Kidney (tissue), 14 donors: Measurements from ENCODE around the gene PRTG. TPM values are rescaled to one million over a fixed set of nuclear protein-coding genes. Genes with fewer than 3 reads are reported as not detected.

ENCODE experiments used
- DNase-seq, 5 donors: peaks; one replicate each; pipeline ENCODE4 v3.0.0-alpha.2; 2013 to 2020
- FAIRE-seq: peaks from 2 replicates; lab custom pipeline; 2012; peaks lifted over from hg19 to GRCh38; lab: Jason Lieb, UNC
- H3K27ac ChIP-seq, 2 donors: one replicate each; pipeline ENCODE4 v1.7.0; 2013; ENCODE audit warnings: low read depth in 2 of 2, low read length in 2 of 2, inconsistent platforms in 1 of 2
- H3K27me3 ChIP-seq: one replicate; pipeline ENCODE4 v1.7.1; 2013; ENCODE audit warnings: low read length, inconsistent platforms; ENCODE audit not compliant: control insufficient read depth, insufficient read depth
- H3K36me3 ChIP-seq, 3 donors: one replicate each; pipeline versions ENCODE4 v1.7.0 to v1.7.1; 2013; ENCODE audit warnings: low read length in 3 of 3, control low read depth in 1 of 3, inconsistent platforms in 1 of 3; ENCODE audit not compliant: insufficient read depth in 3 of 3, control insufficient read depth in 2 of 3
- H3K4me1 ChIP-seq, 3 donors: one replicate each; pipeline versions ENCODE4 v1.7.0 to v1.7.1; 2013; ENCODE audit warnings: low read length in 3 of 3, inconsistent platforms in 1 of 3, low read depth in 1 of 3; ENCODE audit not compliant: control insufficient read depth in 2 of 3, insufficient read depth in 2 of 3
- H3K4me3 ChIP-seq, 3 donors: one replicate each; pipeline versions ENCODE4 v1.7.0 to v1.8.1; 2013; ENCODE audit warnings: low read length in 3 of 3, control low read depth in 1 of 3, inconsistent platforms in 1 of 3
- H3K9ac ChIP-seq, 3 donors: one replicate each; pipeline versions ENCODE4 v1.7.0 to v1.7.1; 2013; ENCODE audit warnings: low read length in 3 of 3, control low read depth in 1 of 3, inconsistent platforms in 1 of 3
- H3K9me3 ChIP-seq, 3 donors: one replicate each; pipeline versions ENCODE4 v1.7.0 to v1.7.1; 2013; ENCODE audit warnings: low read length in 3 of 3, control low read depth in 1 of 3, inconsistent platforms in 1 of 3; ENCODE audit not compliant: control insufficient read depth in 2 of 3, insufficient read depth in 1 of 3
- intact Hi-C: fragments of 100-400 bp; cut with DNase I; formaldehyde crosslinking; loops from one replicate; pipeline ENCODE4 v1.11.1; 2022
- polyA plus RNA-seq: library from polyadenylated mRNA; stranded (reverse); fragments of 350-450 nt; fragmentation: Illumina TruSeq; extraction: RNeasy Lipid Tissue Mini Kit (QIAGEN cat#74804); gene quantifications from one replicate; pipeline ENCODE4 v1.2.3, GENCODE V29; 2014; ENCODE audit warnings: low read depth, low replicate concordance; ENCODE audit not compliant: insufficient read depth
- total RNA-seq: library from RNA; stranded (reverse); fragmentation: NEBNext Ultra II Directional; extraction: Animal tissue kit (Norgen Biotek cat#: 25700); gene quantifications from one replicate; pipeline ENCODE4 v1.2.1, GENCODE V29; 2021
- TF ChIP-seq, protein P1 (sequence below): IDR thresholded peaks from 3 replicates; pipeline ENCODE4 v1.5.1; 2012; ENCODE audit warnings: mild to moderate bottlenecking, moderate library complexity, borderline replicate concordance; ENCODE audit not compliant: insufficient read depth; ENCODE audit errors: extremely low read depth
- donor health status: control.
- donor health status: control.
- donor health status: control.
- donor health status: control.
- donor health status: control.
- donor health status: DM: yes; HTN: yes; CAD: no.
- donor health status: Normal renal cell carcinoma (clear cell type).

The PRTG gene
- total and polyA plus RNA-seq, 2 donors from 2014 or later: 0.84 to 6.4 TPM

- FAIRE-seq (no peak), DNase-seq (no peak)
- Histone ChIP-seq H3K9ac (no peak overlapping the region), H3K36me3 (peaks cover 0 to 2% (median 0%) of the 10 kb centered on the region in 3 donors), H3K4me1 (no peaks in the 10 kb centered on the region), H3K27ac (no peak overlapping the region), H3K27me3 (no peaks in the 10 kb centered on the region), H3K9me3 (no peaks in the 10 kb centered on the region), H3K4me3 (no peak overlapping the region)
- TF ChIP-seq, protein P1, sequence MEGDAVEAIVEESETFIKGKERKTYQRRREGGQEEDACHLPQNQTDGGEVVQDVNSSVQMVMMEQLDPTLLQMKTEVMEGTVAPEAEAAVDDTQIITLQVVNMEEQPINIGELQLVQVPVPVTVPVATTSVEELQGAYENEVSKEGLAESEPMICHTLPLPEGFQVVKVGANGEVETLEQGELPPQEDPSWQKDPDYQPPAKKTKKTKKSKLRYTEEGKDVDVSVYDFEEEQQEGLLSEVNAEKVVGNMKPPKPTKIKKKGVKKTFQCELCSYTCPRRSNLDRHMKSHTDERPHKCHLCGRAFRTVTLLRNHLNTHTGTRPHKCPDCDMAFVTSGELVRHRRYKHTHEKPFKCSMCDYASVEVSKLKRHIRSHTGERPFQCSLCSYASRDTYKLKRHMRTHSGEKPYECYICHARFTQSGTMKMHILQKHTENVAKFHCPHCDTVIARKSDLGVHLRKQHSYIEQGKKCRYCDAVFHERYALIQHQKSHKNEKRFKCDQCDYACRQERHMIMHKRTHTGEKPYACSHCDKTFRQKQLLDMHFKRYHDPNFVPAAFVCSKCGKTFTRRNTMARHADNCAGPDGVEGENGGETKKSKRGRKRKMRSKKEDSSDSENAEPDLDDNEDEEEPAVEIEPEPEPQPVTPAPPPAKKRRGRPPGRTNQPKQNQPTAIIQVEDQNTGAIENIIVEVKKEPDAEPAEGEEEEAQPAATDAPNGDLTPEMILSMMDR: no peak
- intact Hi-C loops: no loop called here
Measured at GRCh38 chr15:55627730-55628368, 115.1 kb downstream of the PRTG start.

DNA sequence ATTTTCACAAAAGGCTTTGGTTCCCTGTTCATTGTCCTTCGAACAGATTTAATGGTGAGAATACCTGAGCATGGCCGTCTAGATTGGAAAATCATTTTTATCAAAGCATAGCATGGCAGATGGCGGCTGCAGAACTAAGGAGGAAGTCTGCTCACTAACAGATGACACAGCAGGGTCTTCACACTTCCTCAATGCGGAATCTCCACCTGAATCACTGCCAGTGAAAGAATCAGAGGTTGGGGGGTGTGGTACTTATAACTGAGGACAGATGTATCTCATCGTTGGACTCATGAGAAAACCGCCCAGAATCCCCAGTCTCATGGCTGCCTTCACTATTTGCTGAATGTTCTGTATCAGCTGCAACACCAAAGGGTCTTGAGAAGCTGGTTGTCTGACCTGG, 123.2 kb downstream of the PRTG start:
- Histone ChIP-seq H3K9ac (no peak overlapping the region), H3K4me3 (no peak overlapping the region), H3K27me3 (no peaks in the 10 kb centered on the region), H3K4me1 (no peaks in the 10 kb centered on the region), H3K9me3 (no peaks in the 10 kb centered on the region), H3K36me3 (no peaks in the 10 kb centered on the region), H3K27ac (no peak overlapping the region)
- TF ChIP-seq, protein P1: no peak
- DNase-seq (no peak), FAIRE-seq (no peak)
- intact Hi-C loops: no loop called here

DNA sequence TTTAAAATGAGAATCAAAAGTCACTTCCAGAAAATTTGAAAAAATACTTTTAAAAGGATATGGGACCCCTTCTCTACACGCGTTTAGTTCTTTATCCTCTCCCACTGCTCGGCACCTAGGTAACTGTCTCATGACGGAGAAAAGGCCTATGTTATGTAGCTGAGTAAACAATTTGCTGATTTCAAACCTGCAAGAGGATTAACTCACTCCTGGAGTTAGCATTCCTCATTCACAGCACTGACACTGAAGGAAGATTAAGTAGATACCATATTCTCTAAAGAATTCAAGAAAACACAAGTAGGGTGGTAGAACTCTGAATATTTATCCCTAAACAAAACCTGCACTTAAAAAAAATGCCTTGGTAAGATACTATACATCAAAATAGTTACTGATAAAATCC, 124.6 kb downstream of the PRTG start:
- intact Hi-C loops: no loop called here
- H3K9me3 ChIP-seq: no peaks in the 10 kb centered on the region
- no peak overlapping the region for H3K4me3 ChIP-seq
- no peaks in the 10 kb centered on the region for H3K36me3 ChIP-seq
- no peak for DNase-seq
- no peak for FAIRE-seq
- TF ChIP-seq, protein P1: no peak
- no peak overlapping the region for H3K9ac ChIP-seq
- no peaks in the 10 kb centered on the region for H3K27me3 ChIP-seq
- no peak overlapping the region for H3K27ac ChIP-seq
- H3K4me1 ChIP-seq: no peaks in the 10 kb centered on the region

DNA sequence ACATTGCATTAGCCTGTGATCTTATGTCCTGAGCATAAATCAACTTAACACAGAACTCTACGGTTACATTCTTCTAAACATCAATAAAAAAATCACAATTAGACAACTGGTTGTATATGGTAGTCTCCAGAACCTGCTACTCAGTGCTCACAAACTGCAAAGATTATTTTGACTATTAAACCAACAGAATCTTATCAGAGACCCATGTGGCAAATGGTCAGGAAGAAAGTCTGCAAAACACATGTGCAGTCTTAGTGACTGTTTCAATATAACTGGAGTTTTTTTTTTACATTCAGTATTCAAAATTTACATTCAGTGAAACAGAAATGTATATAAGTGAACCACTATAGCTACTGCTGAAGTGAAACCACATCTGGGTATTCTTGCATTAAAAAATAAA, 127.5 kb downstream of the PRTG start:
- DNase-seq (peak in 1 of 5 donors; percentile 6), FAIRE-seq (no peak)
- H3K27me3 ChIP-seq: no peaks in the 10 kb centered on the region
- no peaks in the 10 kb centered on the region for H3K4me1 ChIP-seq
- intact Hi-C loops: no loop called here
- no peak overlapping the region for H3K27ac ChIP-seq
- TF ChIP-seq, protein P1: no peak
- H3K36me3 ChIP-seq: no peaks in the 10 kb centered on the region
- no peak overlapping the region for H3K4me3 ChIP-seq
- no peak overlapping the region for H3K9ac ChIP-seq
- H3K9me3 ChIP-seq: no peaks in the 10 kb centered on the region
